WTC11 (cell line): ENCODE measurements around the gene MMS22L. TPM values are rescaled to one million over a fixed set of nuclear protein-coding genes. Genes with fewer than 3 reads are reported as not detected.

Source experiments
- ATAC-seq: fragments of 200-7000 bp; cut with Tn5 transposase; 2 replicates; pipeline ENCODE4 v1.10.0; 2021; ENCODE audit warnings: mild to moderate bottlenecking, moderate library complexity
- CTCF ChIA-PET: fragments of 300-600 bp; sonication (Branson Sonifier 250); formaldehyde crosslinking; loops from one replicate; lab custom pipeline; 2021; ENCODE audit warnings: antibody characterized with exemption; lab: Charles Lee
- POLR2A ChIA-PET: fragments of 350-600 bp; sonication (Branson Sonifier 250); formaldehyde crosslinking; loops from one replicate; lab custom pipeline; 2021; ENCODE audit warnings: antibody characterized with exemption; lab: Charles Lee
- DNase-seq: peaks from one replicate; pipeline ENCODE4 v3.0.0; 2021; ENCODE audit warnings: low spot score
- H3K27ac Mint-ChIP-seq: 2 replicates; pipeline ENCODE4 v1.8.0; 2021; ENCODE audit warnings: mixed read lengths
- H3K27me3 Mint-ChIP-seq: 2 replicates; pipeline ENCODE4 v1.8.0; 2021; ENCODE audit warnings: low read depth, mild to moderate bottlenecking, moderate library complexity, mixed read lengths
- H3K36me3 Mint-ChIP-seq: 2 replicates; pipeline ENCODE4 v1.8.0; 2021; ENCODE audit warnings: mixed read lengths
- H3K4me1 Mint-ChIP-seq: 2 replicates; pipeline ENCODE4 v1.8.0; 2022; ENCODE audit warnings: mixed read lengths
- H3K4me3 Mint-ChIP-seq: 2 replicates; pipeline ENCODE4 v1.8.0; 2021; ENCODE audit warnings: mild to moderate bottlenecking, moderate library complexity, mixed read lengths
- H3K9me3 Mint-ChIP-seq: 2 replicates; pipeline ENCODE4 v1.8.0; 2021; ENCODE audit warnings: mixed read lengths
- ELF4 ChIP-seq: sonication (generic); formaldehyde crosslinking; IDR thresholded peaks from 2 replicates; pipeline ENCODE4 v1.8.1; 2022; ENCODE audit warnings: low read depth, mild to moderate bottlenecking, moderate library complexity, missing genetic modification reagents
- ETV6 ChIP-seq: sonication (generic); formaldehyde crosslinking; IDR thresholded peaks from 2 replicates; pipeline ENCODE4 v1.8.1; 2022; ENCODE audit warnings: mild to moderate bottlenecking, missing genetic modification reagents
- FOXJ3 ChIP-seq: sonication (generic); formaldehyde crosslinking; IDR thresholded peaks from 2 replicates; pipeline ENCODE4 v1.9.0; 2021; ENCODE audit warnings: missing genetic modification reagents, mild to moderate bottlenecking, borderline replicate concordance
- GABPB1 ChIP-seq: sonication (generic); formaldehyde crosslinking; IDR thresholded peaks from 2 replicates; pipeline ENCODE4 v1.8.1; 2023; ENCODE audit warnings: mild to moderate bottlenecking, missing genetic modification reagents
- HMGA2 ChIP-seq: fragments of 250-450 bp; sonication (Bioruptor Pico); IDR thresholded peaks from 2 replicates; pipeline ENCODE4 v1.4.0; 2021; ENCODE audit warnings: mild to moderate bottlenecking, moderate library complexity
- MYBL2 ChIP-seq: sonication (generic); formaldehyde crosslinking; IDR thresholded peaks from 2 replicates; pipeline ENCODE4 v1.8.1; 2023; ENCODE audit warnings: mild to moderate bottlenecking, moderate library complexity, missing genetic modification reagents
- NR1H2 ChIP-seq: sonication (generic); formaldehyde crosslinking; IDR thresholded peaks from 2 replicates; pipeline ENCODE4 v1.9.0; 2021; ENCODE audit warnings: mild to moderate bottlenecking, moderate library complexity, missing genetic modification reagents
- NR2C2 ChIP-seq: sonication (generic); formaldehyde crosslinking; IDR thresholded peaks from 2 replicates; pipeline ENCODE4 v1.8.0; 2022; ENCODE audit warnings: mild to moderate bottlenecking, missing genetic modification reagents
- NR3C1 ChIP-seq: sonication (generic); formaldehyde crosslinking; conservative IDR thresholded peaks from 2 replicates; pipeline ENCODE4 v1.8.1; 2023; ENCODE audit warnings: low read depth, mild to moderate bottlenecking, missing genetic modification reagents
- RELA ChIP-seq: sonication (generic); formaldehyde crosslinking; IDR thresholded peaks from 2 replicates; pipeline ENCODE4 v1.8.1; 2022; ENCODE audit warnings: missing genetic modification reagents, mild to moderate bottlenecking, borderline replicate concordance
- RORB ChIP-seq: fragments of 250-450 bp; sonication (Bioruptor Pico); IDR thresholded peaks from 2 replicates; pipeline ENCODE4 v1.9.0; 2021; ENCODE audit warnings: mild to moderate bottlenecking
- SMAD3 ChIP-seq: sonication (generic); formaldehyde crosslinking; IDR thresholded peaks from 2 replicates; pipeline ENCODE4 v1.8.0; 2022; ENCODE audit warnings: missing genetic modification reagents, mild to moderate bottlenecking, borderline replicate concordance
- SMAD4 ChIP-seq: sonication (generic); formaldehyde crosslinking; IDR thresholded peaks from 2 replicates; pipeline ENCODE4 v1.8.0; 2022; ENCODE audit warnings: mild to moderate bottlenecking, missing genetic modification reagents
- SOX15 ChIP-seq: fragments of 250-450 bp; sonication (Bioruptor Pico); IDR thresholded peaks from 2 replicates; pipeline ENCODE4 v1.9.0; 2021; ENCODE audit warnings: mild to moderate bottlenecking
- TEAD1 ChIP-seq: sonication (generic); formaldehyde crosslinking; IDR thresholded peaks from 2 replicates; pipeline ENCODE4 v1.8.0; 2022; ENCODE audit warnings: mild to moderate bottlenecking, missing genetic modification reagents
- TEAD4 ChIP-seq: sonication (generic); formaldehyde crosslinking; IDR thresholded peaks from 2 replicates; pipeline ENCODE4 v1.8.0; 2022; ENCODE audit warnings: mild to moderate bottlenecking, missing genetic modification reagents
- ZBTB21 ChIP-seq: sonication (generic); formaldehyde crosslinking; IDR thresholded peaks from 2 replicates; pipeline ENCODE4 v1.8.1; 2023; ENCODE audit warnings: mild to moderate bottlenecking, missing genetic modification reagents, borderline replicate concordance
- ZNF219 ChIP-seq: sonication (generic); formaldehyde crosslinking; IDR thresholded peaks from 2 replicates; pipeline ENCODE4 v1.8.0; 2023; ENCODE audit warnings: missing genetic modification reagents, mild to moderate bottlenecking, borderline replicate concordance
- ZNF263 ChIP-seq: sonication (generic); formaldehyde crosslinking; IDR thresholded peaks from 2 replicates; pipeline ENCODE4 v1.8.1; 2022; ENCODE audit warnings: low read depth, mild to moderate bottlenecking, moderate library complexity, missing genetic modification reagents
- ZNF317 ChIP-seq: sonication (generic); formaldehyde crosslinking; IDR thresholded peaks from 2 replicates; pipeline ENCODE4 v1.8.1; 2023; ENCODE audit warnings: low read depth, mild to moderate bottlenecking, moderate library complexity, missing genetic modification reagents, borderline replicate concordance
- total RNA-seq: library from RNA; stranded (reverse); gene quantifications from 3 replicates; pipeline ENCODE4 v1.2.3, GENCODE V29; 2021
- TF ChIP-seq, protein P1 (sequence below): fragments of 250-450 bp; sonication (Bioruptor Pico); IDR thresholded peaks from 2 replicates; pipeline ENCODE4 v1.9.0; 2021; ENCODE audit warnings: moderate library complexity, mild to moderate bottlenecking, inconsistent platforms, borderline replicate concordance
- TF ChIP-seq, protein P2 (sequence below): sonication (generic); formaldehyde crosslinking; IDR thresholded peaks from 2 replicates; pipeline ENCODE4 v1.8.0; 2022; ENCODE audit warnings: missing genetic modification reagents
- TF ChIP-seq, protein P3 (sequence below): sonication (generic); formaldehyde crosslinking; IDR thresholded peaks from 2 replicates; pipeline ENCODE4 v1.8.1; 2023; ENCODE audit warnings: mild to moderate bottlenecking, missing genetic modification reagents
- TF ChIP-seq, protein P4 (sequence below): sonication (generic); formaldehyde crosslinking; IDR thresholded peaks from 2 replicates; pipeline ENCODE4 v1.8.1; 2022; ENCODE audit warnings: mild to moderate bottlenecking, moderate library complexity, missing genetic modification reagents
- TF ChIP-seq, protein P5 (sequence below): sonication (generic); formaldehyde crosslinking; IDR thresholded peaks from 2 replicates; pipeline ENCODE4 v1.8.1; 2023; ENCODE audit warnings: mild to moderate bottlenecking, missing genetic modification reagents
- TF ChIP-seq, protein P6 (sequence below): fragments of 250-450 bp; sonication (Bioruptor Pico); IDR thresholded peaks from 2 replicates; pipeline ENCODE4 v1.9.0; 2021; ENCODE audit warnings: mild to moderate bottlenecking
- TF ChIP-seq, protein P7 (sequence below): fragments of 250-450 bp; sonication (Bioruptor Pico); conservative IDR thresholded peaks from 2 replicates; pipeline ENCODE4 v1.9.0; 2021; ENCODE audit warnings: mild to moderate bottlenecking

MMS22L gene
- total RNA-seq, 1 experiment from 2014 or later: 39.7 TPM

DNA sequence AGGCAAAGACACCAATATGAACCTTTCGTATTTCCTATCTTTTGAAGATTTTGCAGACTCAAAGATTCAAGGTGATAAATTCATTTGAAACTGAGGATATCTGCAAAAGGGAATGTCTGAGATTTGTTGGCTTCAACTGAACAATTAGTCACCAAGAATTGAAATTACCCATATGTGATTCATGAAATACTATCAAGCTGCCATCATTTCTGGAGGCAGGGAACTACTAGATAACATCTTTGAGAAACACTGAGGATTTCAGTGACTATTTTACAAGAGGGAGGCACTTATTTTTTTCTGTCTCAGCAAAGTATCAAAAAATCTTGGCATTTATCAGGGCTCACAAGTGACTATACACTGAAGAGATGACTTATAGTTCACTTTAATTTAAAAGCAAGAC is 39.8 kb upstream of the MMS22L start:
- no peak for DNase-seq
- H3K36me3 Mint-ChIP-seq: 0 out of 2 replicates have a peak, but pooled peaks cover 3% of the 10 kb centered on the region

DNA sequence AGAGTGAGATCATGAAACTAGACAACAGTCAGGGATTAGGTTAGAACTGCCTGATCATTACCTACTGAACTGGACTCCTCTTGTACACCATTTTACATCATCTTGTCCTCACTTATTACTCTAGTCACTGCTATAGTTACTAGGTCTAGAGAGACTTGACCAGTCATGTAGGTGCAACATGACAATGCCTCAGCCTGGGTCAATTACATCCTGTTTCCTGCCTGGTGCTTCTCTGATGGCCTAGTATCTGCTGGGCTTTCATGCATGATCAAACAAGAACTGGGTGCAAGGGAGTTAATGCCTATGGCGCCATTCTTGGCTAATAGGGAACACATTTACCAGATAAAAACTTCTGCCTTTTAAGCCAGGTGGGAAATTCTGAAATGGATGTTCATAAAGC is 39.2 kb upstream of the MMS22L start:
- Mint-ChIP-seq H3K27ac (no peak overlapping the region), H3K27me3 (no peaks in the 10 kb centered on the region), H3K4me3 (no peak overlapping the region), H3K36me3 (no peaks in the 10 kb centered on the region), H3K4me1 (no peaks in the 10 kb centered on the region), H3K9me3 (peaks cover 3% of the 10 kb centered on the region)
- ChIA-PET POLR2A (no interaction called here), CTCF (no interaction called here)
- ATAC-seq: no peak
- no peak for DNase-seq
- TF ChIP-seq ZNF219: no peak
- TF ChIP-seq FOXJ3 (CRISPR knock-in tag): no peak
- TF ChIP-seq, protein P1, sequence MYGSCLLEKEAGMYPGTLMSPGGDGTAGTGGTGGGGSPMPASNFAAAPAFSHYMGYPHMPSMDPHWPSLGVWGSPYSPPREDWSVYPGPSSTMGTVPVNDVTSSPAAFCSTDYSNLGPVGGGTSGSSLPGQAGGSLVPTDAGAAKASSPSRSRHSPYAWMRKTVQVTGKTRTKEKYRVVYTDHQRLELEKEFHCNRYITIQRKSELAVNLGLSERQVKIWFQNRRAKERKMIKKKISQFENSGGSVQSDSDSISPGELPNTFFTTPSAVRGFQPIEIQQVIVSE (CRISPR knock-in tag): no peak
- TF ChIP-seq, protein P2, sequence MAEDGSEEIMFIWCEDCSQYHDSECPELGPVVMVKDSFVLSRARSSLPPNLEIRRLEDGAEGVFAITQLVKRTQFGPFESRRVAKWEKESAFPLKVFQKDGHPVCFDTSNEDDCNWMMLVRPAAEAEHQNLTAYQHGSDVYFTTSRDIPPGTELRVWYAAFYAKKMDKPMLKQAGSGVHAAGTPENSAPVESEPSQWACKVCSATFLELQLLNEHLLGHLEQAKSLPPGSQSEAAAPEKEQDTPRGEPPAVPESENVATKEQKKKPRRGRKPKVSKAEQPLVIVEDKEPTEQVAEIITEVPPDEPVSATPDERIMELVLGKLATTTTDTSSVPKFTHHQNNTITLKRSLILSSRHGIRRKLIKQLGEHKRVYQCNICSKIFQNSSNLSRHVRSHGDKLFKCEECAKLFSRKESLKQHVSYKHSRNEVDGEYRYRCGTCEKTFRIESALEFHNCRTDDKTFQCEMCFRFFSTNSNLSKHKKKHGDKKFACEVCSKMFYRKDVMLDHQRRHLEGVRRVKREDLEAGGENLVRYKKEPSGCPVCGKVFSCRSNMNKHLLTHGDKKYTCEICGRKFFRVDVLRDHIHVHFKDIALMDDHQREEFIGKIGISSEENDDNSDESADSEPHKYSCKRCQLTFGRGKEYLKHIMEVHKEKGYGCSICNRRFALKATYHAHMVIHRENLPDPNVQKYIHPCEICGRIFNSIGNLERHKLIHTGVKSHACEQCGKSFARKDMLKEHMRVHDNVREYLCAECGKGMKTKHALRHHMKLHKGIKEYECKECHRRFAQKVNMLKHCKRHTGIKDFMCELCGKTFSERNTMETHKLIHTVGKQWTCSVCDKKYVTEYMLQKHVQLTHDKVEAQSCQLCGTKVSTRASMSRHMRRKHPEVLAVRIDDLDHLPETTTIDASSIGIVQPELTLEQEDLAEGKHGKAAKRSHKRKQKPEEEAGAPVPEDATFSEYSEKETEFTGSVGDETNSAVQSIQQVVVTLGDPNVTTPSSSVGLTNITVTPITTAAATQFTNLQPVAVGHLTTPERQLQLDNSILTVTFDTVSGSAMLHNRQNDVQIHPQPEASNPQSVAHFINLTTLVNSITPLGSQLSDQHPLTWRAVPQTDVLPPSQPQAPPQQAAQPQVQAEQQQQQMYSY (CRISPR knock-in tag): no peak
- no peak for TF ChIP-seq ZBTB21 (CRISPR knock-in tag)
- no peak for TF ChIP-seq HMGA2 (CRISPR knock-in tag)
- TF ChIP-seq, protein P3, sequence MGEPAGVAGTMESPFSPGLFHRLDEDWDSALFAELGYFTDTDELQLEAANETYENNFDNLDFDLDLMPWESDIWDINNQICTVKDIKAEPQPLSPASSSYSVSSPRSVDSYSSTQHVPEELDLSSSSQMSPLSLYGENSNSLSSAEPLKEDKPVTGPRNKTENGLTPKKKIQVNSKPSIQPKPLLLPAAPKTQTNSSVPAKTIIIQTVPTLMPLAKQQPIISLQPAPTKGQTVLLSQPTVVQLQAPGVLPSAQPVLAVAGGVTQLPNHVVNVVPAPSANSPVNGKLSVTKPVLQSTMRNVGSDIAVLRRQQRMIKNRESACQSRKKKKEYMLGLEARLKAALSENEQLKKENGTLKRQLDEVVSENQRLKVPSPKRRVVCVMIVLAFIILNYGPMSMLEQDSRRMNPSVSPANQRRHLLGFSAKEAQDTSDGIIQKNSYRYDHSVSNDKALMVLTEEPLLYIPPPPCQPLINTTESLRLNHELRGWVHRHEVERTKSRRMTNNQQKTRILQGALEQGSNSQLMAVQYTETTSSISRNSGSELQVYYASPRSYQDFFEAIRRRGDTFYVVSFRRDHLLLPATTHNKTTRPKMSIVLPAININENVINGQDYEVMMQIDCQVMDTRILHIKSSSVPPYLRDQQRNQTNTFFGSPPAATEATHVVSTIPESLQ (CRISPR knock-in tag): no peak
- TF ChIP-seq SMAD3 (CRISPR knock-in tag): no peak
- TF ChIP-seq NR3C1: no peak
- no peak for TF ChIP-seq SMAD4

More for the DNA sequence above, 39.8 kb upstream of the MMS22L start:
- CTCF ChIA-PET: no interaction called here
- POLR2A ChIA-PET: no interaction called here
- peaks cover 8% of the 10 kb centered on the region for H3K9me3 Mint-ChIP-seq
- TF ChIP-seq RELA (CRISPR knock-in tag) (no peak), NR2C2 (CRISPR knock-in tag) (no peak), TEAD4 (CRISPR knock-in tag) (no peak), RORB (CRISPR knock-in tag) (no peak), NR1H2 (no peak), GABPB1 (CRISPR knock-in tag) (no peak), ZNF263 (CRISPR knock-in tag) (no peak), NR3C1 (no peak), MYBL2 (CRISPR knock-in tag) (no peak), ZNF317 (CRISPR knock-in tag) (no peak), SOX15 (no peak), ETV6 (CRISPR knock-in tag) (no peak), TEAD1 (no peak), ELF4 (CRISPR knock-in tag) (no peak)
- TF ChIP-seq, protein P1 (CRISPR knock-in tag): no peak
- TF ChIP-seq, protein P4, sequence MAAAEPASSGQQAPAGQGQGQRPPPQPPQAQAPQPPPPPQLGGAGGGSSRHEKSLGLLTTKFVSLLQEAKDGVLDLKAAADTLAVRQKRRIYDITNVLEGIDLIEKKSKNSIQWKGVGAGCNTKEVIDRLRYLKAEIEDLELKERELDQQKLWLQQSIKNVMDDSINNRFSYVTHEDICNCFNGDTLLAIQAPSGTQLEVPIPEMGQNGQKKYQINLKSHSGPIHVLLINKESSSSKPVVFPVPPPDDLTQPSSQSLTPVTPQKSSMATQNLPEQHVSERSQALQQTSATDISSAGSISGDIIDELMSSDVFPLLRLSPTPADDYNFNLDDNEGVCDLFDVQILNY (CRISPR knock-in tag): no peak
- TF ChIP-seq, protein P5, sequence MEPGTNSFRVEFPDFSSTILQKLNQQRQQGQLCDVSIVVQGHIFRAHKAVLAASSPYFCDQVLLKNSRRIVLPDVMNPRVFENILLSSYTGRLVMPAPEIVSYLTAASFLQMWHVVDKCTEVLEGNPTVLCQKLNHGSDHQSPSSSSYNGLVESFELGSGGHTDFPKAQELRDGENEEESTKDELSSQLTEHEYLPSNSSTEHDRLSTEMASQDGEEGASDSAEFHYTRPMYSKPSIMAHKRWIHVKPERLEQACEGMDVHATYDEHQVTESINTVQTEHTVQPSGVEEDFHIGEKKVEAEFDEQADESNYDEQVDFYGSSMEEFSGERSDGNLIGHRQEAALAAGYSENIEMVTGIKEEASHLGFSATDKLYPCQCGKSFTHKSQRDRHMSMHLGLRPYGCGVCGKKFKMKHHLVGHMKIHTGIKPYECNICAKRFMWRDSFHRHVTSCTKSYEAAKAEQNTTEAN (CRISPR knock-in tag): no peak
- TF ChIP-seq, protein P6, sequence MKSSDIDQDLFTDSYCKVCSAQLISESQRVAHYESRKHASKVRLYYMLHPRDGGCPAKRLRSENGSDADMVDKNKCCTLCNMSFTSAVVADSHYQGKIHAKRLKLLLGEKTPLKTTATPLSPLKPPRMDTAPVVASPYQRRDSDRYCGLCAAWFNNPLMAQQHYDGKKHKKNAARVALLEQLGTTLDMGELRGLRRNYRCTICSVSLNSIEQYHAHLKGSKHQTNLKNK (CRISPR knock-in tag): no peak
- TF ChIP-seq, protein P7, sequence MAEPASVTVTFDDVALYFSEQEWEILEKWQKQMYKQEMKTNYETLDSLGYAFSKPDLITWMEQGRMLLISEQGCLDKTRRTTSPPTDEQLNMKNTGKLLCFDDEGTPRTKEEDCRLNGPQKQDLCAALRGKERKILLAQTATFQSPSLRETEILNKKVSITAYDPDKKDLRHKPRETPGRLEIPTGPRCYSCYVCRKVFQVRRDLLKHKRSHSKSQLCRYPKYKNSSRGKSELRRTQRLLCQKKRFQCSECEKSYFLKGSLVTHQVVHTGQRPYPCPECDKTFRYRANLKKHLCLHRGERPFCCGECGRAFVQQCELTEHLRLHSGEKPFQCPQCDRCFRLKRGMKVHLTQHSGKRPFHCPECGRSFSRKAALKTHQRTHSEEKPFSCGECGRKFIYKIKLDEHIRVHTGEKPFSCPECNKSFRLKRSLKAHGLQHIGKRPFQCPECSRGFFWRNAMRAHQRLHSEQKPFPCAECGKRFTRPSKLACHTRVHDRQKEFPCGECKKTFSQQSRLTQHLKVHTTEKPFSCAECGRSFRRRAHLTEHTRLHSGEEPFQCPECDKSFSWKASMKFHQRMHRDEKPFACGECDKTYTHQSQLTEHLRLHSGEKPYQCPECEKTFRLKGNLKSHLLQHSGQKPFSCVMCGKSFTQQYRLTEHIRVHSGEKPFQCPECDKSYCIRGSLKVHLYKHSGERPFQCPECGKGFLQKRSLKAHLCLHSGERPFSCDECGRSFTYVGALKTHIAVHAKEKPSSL (CRISPR knock-in tag): no peak
- no peak overlapping the region for H3K4me3 Mint-ChIP-seq
- H3K4me1 Mint-ChIP-seq: no peaks in the 10 kb centered on the region
- H3K27me3 Mint-ChIP-seq: no peaks in the 10 kb centered on the region
- ATAC-seq: no peak
- no peak overlapping the region for H3K27ac Mint-ChIP-seq
